HL-60 (cell line): ENCODE measurements around the gene NMU.

Experiments used
- CTCF ChIP-seq: IDR thresholded peaks from one replicate; pipeline ENCODE4 v1.5.1; 2011; ENCODE audit warnings: low read length, control low read depth, inconsistent platforms; ENCODE audit not compliant: insufficient read depth
- REST ChIP-seq: IDR thresholded peaks from 2 replicates; pipeline ENCODE4 v1.6.1; 2012; ENCODE audit warnings: low read depth; ENCODE audit not compliant: insufficient replicate concordance
- SPI1 ChIP-seq: IDR thresholded peaks from 2 replicates; pipeline ENCODE4 v1.6.1; 2012; ENCODE audit warnings: low read depth, mild to moderate bottlenecking, borderline replicate concordance

DNA sequence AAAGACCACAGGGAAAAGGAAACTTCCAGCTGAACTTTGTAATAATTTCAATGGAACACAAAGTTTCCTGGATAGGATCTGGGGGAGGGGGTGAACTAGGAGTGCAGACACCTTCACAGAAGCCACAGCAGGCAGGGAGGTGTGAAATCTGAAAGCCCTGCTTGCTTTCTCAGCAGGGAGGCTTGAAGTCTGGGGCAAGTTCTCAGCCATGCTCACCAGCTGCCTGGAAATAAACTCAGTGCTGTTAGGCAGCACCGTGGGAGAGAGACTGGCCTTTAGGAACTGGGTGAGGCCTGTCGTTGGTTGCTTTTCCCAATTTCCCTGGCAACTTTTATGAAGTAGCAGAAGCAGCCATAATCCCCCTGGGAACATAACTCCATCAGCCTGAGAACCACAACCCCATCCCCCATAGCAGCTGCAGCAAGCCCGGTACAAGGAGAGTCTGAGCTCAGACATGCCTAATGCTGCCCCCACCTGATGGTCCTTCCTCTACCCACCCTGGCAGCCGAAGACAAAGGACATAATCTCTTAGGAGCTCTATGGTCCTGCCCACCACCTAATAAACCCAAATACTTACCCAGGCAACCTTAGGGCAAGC, 39.2 kb upstream of the NMU start:
- TF ChIP-seq SPI1 (no peak), CTCF (no peak), REST (no peak)
